Esophagus (tissue), 2 donors: Measurements from ENCODE around the gene EPX. TPM values are rescaled to one million over a fixed set of nuclear protein-coding genes. Genes with fewer than 3 reads are reported as not detected.
"Not testable (repeated sequence)": the region's sequence is repeated elsewhere in the genome, so short reads cannot be mapped to it uniquely, and the experiment has no call there.

ENCODE experiments used
- H3K27ac ChIP-seq, 2 donors: one replicate each; pipeline ENCODE4 v1.5.1; 2013; ENCODE audit warnings: low read depth in 2 of 2, mild to moderate bottlenecking in 2 of 2, inconsistent platforms in 1 of 2, low read length in 1 of 2, moderate library complexity in 1 of 2
- H3K27me3 ChIP-seq, 2 donors: one replicate each; pipeline ENCODE4 v1.6.1; 2013; ENCODE audit warnings: low read length in 2 of 2, control low read depth in 1 of 2, mild to moderate bottlenecking in 1 of 2; ENCODE audit not compliant: insufficient read depth in 2 of 2, control insufficient read depth in 1 of 2
- H3K36me3 ChIP-seq, 2 donors: one replicate each; pipeline ENCODE4 v1.6.1; 2013; ENCODE audit warnings: low read length in 1 of 2; ENCODE audit not compliant: control insufficient read depth in 2 of 2, insufficient read depth in 2 of 2
- H3K4me1 ChIP-seq, 2 donors: one replicate each; pipeline ENCODE4 v1.6.1; 2013; ENCODE audit warnings: low read length in 1 of 2; ENCODE audit not compliant: control insufficient read depth in 2 of 2, insufficient read depth in 2 of 2
- H3K4me3 ChIP-seq, 2 donors: one replicate each; pipeline ENCODE4 v1.5.1; 2013; ENCODE audit warnings: low read length in 2 of 2, mild to moderate bottlenecking in 2 of 2, low read depth in 1 of 2, moderate library complexity in 1 of 2
- H3K9me3 ChIP-seq, 2 donors: one replicate each; pipeline ENCODE4 v1.6.1; 2013; ENCODE audit warnings: mild to moderate bottlenecking in 2 of 2, low read depth in 1 of 2, low read length in 1 of 2, moderate library complexity in 1 of 2; ENCODE audit not compliant: control insufficient read depth in 2 of 2, insufficient read depth in 1 of 2
- WGBS, 2 donors: extraction: QIAGEN DNeasy Blood & Tissue Kit; methylation state at CpG; one replicate each; pipeline ENCODE4 v1.1.7; 2013; 5-methylcytosine and 5-hydroxymethylcytosine counted together
- polyA plus RNA-seq, 2 donors: library from polyadenylated mRNA; stranded (reverse); fragments of 200-250 nt; gene quantifications; one replicate each; pipeline ENCODE4 v1.2.3, GENCODE V29; 2013
- donor health status: healthy with polysubstance abuse.
- donor health status: Bipolar disorder and iron deficiency.

EPX gene
- not detected for polyA plus RNA-seq

DNA sequence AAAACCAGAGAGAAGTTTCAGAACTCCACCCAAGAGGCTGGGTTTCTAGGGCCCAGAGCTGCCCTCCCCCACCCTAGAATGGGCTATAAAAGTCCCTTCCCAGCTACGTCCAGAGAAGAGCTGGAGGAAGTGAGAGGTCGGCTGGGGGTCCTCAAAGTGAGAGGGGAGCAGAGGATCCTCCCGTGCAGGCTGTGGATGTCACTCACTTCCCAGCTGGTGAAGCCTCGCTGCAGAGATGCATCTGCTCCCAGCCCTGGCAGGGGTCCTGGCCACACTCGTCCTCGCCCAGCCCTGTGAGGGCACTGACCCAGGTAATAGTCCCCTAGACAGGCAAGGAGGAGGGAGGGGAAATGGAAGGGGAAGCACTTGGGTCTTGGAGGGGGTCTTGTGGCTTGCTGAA, at the start of gene EPX:
EPX (plus strand) TSS at position 115 of the 400 bp plus-strand sequence; CDS start at position 236, 121 bp downstream.
- WGBS, 2 donors = 38 to 52% methylated on average over 6 of the region's 6 CpGs
- Histone ChIP-seq H3K4me3 (no peak within 1 kb of the TSS), H3K4me1 (no peaks in the 10 kb centered on the region), H3K27ac (no peak within 1 kb of the TSS), H3K36me3 (no peaks in the 10 kb centered on the region), H3K27me3 (no peaks in the 10 kb centered on the region), H3K9me3 (no peaks in the 10 kb centered on the region)

GRCh38 chr17:58143335-58143734, 49.2 kb upstream of the EPX start:
- H3K27me3 ChIP-seq, H3K36me3 ChIP-seq, H3K4me1 ChIP-seq, H3K27ac ChIP-seq, H3K4me3 ChIP-seq, H3K9me3 ChIP-seq: not testable (repeated sequence)
- 69 to 78% methylated on average over 3 to 4 of the region's 4 CpGs for WGBS, 2 donors

GRCh38 chr17:58144801-58145200, 47.7 kb upstream of the EPX start:
- 88 to 94% methylated on average over 1 of the region's 1 CpG for WGBS, 2 donors
- H3K27me3 ChIP-seq = peaks cover 0 to 5% of the 10 kb centered on the region in 2 donors
- H3K9me3 ChIP-seq = no peaks in the 10 kb centered on the region
- H3K4me3 ChIP-seq = no peak overlapping the region
- no peaks in the 10 kb centered on the region for H3K4me1 ChIP-seq
- no peak overlapping the region for H3K27ac ChIP-seq
- no peaks in the 10 kb centered on the region for H3K36me3 ChIP-seq

DNA sequence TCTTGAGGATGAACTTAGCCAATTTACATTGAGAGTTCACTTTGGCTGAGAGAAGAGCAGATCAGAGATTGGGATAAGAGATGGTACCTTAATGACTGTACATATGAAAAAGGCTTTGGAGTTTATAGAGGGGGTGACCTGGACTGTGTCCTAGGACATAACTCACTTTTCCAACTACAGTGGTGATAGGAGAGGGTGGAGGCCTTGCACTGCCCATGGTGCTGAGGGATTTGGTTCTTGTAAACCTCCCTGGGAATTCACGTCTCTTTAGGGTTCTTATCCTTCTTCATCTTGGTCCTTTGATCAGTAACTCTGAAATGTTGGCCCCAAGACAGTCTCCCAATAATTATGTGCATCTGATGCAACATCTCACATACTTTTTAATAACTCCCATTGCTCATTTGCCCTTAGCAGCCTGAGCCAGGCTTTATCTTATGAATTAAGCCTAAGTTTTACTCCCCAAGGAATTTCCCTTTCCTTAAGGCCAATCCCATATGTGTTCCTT, 44.5 kb upstream of the EPX start, which contains the start of gene OR4D1:
OR4D1 (plus strand) TSS at position 455 of the 505 bp plus-strand sequence. CDS start 6,770 bp downstream, outside the sequence.
- Histone ChIP-seq H3K9me3 (no peaks in the 10 kb centered on the region), H3K4me3 (no peak within 1 kb of the TSS), H3K36me3 (no peaks in the 10 kb centered on the region), H3K27me3 (peaks cover 0 to 7% of the 10 kb centered on the region in 2 donors), H3K27ac (no peak within 1 kb of the TSS), H3K4me1 (no peaks in the 10 kb centered on the region)
- 57 to 59% methylated on average over 1 of the region's 1 CpG for WGBS, 2 donors

DNA sequence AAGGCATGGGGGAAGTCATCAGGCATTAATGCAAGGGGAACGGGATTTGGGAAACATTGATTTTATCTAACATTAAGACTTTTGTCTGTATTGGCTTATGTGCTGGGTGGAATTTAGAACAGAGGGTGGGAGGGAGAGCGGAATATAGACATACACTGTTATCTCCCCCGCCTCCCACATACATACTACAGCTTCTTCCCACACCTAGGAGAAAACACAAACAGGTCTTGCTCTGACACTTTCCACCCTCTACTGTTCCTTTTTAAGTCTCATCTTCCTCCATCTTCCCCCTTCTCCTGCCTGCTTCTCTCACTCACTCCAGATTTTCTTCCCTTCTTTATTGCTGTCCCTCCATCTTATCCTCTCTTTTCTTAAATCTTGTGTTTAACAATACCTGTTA, 43.9 kb upstream of the EPX start:
- Histone ChIP-seq H3K4me3 (no peak overlapping the region), H3K36me3 (no peaks in the 10 kb centered on the region), H3K9me3 (no peaks in the 10 kb centered on the region), H3K27me3 (peaks cover 0 to 6% of the 10 kb centered on the region in 2 donors), H3K4me1 (no peaks in the 10 kb centered on the region), H3K27ac (no peak overlapping the region)
- 87 to 92% methylated on average over 3 of the region's 3 CpGs for WGBS, 2 donors

DNA sequence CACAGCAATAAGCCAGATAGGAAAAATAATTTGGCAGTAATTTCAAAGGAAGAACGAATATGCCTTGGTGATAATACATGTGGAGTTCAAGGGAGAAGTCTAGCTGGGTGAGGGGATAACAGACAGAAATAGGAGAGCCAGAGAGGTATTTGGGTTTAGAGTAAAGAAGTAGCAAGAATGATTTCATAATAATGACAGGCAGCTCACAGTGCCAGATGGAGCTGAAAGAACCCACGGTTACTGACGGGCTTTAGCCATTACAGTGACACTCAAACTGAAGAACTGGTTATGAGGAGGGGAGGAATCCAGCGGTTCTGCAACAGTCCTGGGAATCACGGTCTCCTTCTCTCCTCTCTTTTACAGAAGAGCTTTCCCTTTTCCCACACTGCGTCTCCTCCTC, 42.1 kb upstream of the EPX start:
- no peak overlapping the region for H3K4me3 ChIP-seq
- no peak overlapping the region for H3K27ac ChIP-seq
- no peaks in the 10 kb centered on the region for H3K4me1 ChIP-seq
- peaks cover 0 to 3% of the 10 kb centered on the region in 2 donors for H3K27me3 ChIP-seq
- H3K36me3 ChIP-seq = no peaks in the 10 kb centered on the region
- 51 to 53% methylated on average over 6 of the region's 6 CpGs for WGBS, 2 donors
- no peaks in the 10 kb centered on the region for H3K9me3 ChIP-seq

DNA sequence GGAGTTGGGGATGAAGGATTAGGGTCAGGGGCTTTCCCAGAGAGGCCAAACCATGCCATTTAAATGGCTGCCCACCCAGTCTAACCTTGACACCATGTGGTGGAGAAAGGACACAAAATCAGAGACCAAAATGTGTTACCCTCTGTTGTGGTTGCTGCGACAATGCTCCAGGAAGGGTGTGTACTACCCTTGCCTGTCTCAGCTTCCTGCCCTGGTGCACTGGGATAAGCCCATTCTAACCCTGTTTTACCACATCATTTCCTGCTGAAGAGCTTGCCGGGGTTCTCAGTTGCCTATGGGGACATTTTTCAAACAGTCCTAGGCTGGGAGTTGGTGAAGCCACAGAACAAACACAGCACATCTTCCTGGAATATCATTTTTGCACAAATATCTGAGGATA, 39.5 kb upstream of the EPX start:
- Histone ChIP-seq H3K4me3 (no peak overlapping the region), H3K4me1 (peaks cover 2 to 4% of the 10 kb centered on the region in 2 donors), H3K27ac (no peak overlapping the region), H3K27me3 (peaks cover 2 to 3% of the 10 kb centered on the region in 2 donors), H3K9me3 (no peaks in the 10 kb centered on the region), H3K36me3 (no peaks in the 10 kb centered on the region)
- WGBS, 2 donors = 45 to 54% methylated on average over 2 of the region's 2 CpGs

GRCh38 chr17:58153671-58154070, 38.9 kb upstream of the EPX start:
- Histone ChIP-seq H3K4me1 (peaks cover 2 to 4% of the 10 kb centered on the region in 2 donors), H3K27ac (no peak overlapping the region), H3K4me3 (no peak overlapping the region), H3K36me3 (no peaks in the 10 kb centered on the region), H3K27me3 (peaks cover 2 to 3% of the 10 kb centered on the region in 2 donors), H3K9me3 (no peaks in the 10 kb centered on the region)

- H3K36me3 ChIP-seq = no peaks in the 10 kb centered on the region
- no peaks in the 10 kb centered on the region for H3K9me3 ChIP-seq
- peak overlapping the region; percentile 27 to 38 for H3K4me3 ChIP-seq
- WGBS, 2 donors = 5% methylated on average over 65 of the region's 65 CpGs
- peaks cover 2 to 4% of the 10 kb centered on the region in 2 donors for H3K4me1 ChIP-seq
- peaks cover 0 to 2% of the 10 kb centered on the region in 2 donors for H3K27me3 ChIP-seq
- no peak overlapping the region for H3K27ac ChIP-seq
These were observed 35.4 kb upstream of the EPX start for GRCh38 chr17:58156839-58157803.
